DOHH2 (cell line): ENCODE results near the gene HTT-AS.

Experiments
- H3F3A ChIP-seq: fragments of 200-600 bp; sonication (generic), shearing (Covaris generic); 2 replicates; pipeline ENCODE4 v1.6.0; 2016; ENCODE audit warnings: antibody characterized with exemption, mild to moderate bottlenecking; ENCODE audit not compliant: control insufficient read depth, insufficient read depth
- H3K27ac ChIP-seq: fragments of 200-600 bp; sonication (generic); 2 replicates; pipeline ENCODE4 v1.5.1; 2014; ENCODE audit warnings: low read depth, mild to moderate bottlenecking, low read length, moderate library complexity
- H3K27me3 ChIP-seq: fragments of 200-600 bp; sonication (generic); 2 replicates; pipeline ENCODE4 v1.6.1; 2014; ENCODE audit warnings: mild to moderate bottlenecking, low read length, mixed read lengths; ENCODE audit not compliant: control insufficient read depth
- H3K36me3 ChIP-seq: fragments of 200-600 bp; sonication (generic); 2 replicates; pipeline ENCODE4 v1.6.1; 2014; ENCODE audit warnings: mild to moderate bottlenecking, low read length, moderate library complexity, mixed read lengths; ENCODE audit not compliant: control insufficient read depth
- H3K4me1 ChIP-seq: fragments of 200-600 bp; sonication (generic); 2 replicates; pipeline ENCODE4 v1.6.1; 2014; ENCODE audit warnings: mild to moderate bottlenecking, low read length, mixed read lengths; ENCODE audit not compliant: control insufficient read depth
- H3K4me2 ChIP-seq: fragments of 200-600 bp; sonication (generic); 2 replicates; pipeline ENCODE4 v1.6.0; 2014; ENCODE audit warnings: mild to moderate bottlenecking, low read length, moderate library complexity
- H3K4me3 ChIP-seq: fragments of 200-600 bp; sonication (generic); 2 replicates; pipeline ENCODE4 v1.5.1; 2014; ENCODE audit warnings: mild to moderate bottlenecking, low read length, mixed read lengths
- H3K79me2 ChIP-seq: fragments of 200-600 bp; sonication (generic); 2 replicates; pipeline ENCODE4 v1.6.1; 2014; ENCODE audit warnings: mild to moderate bottlenecking, low read length, mixed read lengths; ENCODE audit not compliant: control insufficient read depth
- H3K9me2 ChIP-seq: fragments of 200-600 bp; sonication (generic); replicated peaks from 2 replicates; pipeline ENCODE4 v1.6.1; 2014; ENCODE audit warnings: mild to moderate bottlenecking, low read length, mixed read lengths; ENCODE audit not compliant: control insufficient read depth
- H3K9me3 ChIP-seq: fragments of 200-600 bp; sonication (generic); 2 replicates; pipeline ENCODE4 v1.6.1; 2014; ENCODE audit warnings: antibody characterized with exemption, low read length, mixed read lengths; ENCODE audit not compliant: control insufficient read depth, insufficient read depth
- H4K20me1 ChIP-seq: fragments of 200-600 bp; sonication (generic); 2 replicates; pipeline ENCODE4 v1.6.0; 2014; ENCODE audit warnings: low read depth, mild to moderate bottlenecking, antibody characterized with exemption, low read length, moderate library complexity; ENCODE audit not compliant: control insufficient read depth, insufficient read depth
- CTCF ChIP-seq: fragments of 200-600 bp; sonication (generic); IDR thresholded peaks from one replicate; pipeline ENCODE4 v1.5.1; 2014; ENCODE audit warnings: antibody characterized with exemption, mild to moderate bottlenecking, low read depth, low read length; ENCODE audit not compliant: poor library complexity, severe bottlenecking
- EZH2phosphoT487 ChIP-seq: fragments of 200-600 bp; sonication (generic); IDR thresholded peaks from 2 replicates; pipeline ENCODE4 v1.6.1; 2017; ENCODE audit warnings: borderline replicate concordance, mild to moderate bottlenecking, antibody characterized with exemption, low read length, moderate library complexity, mixed read lengths

The HTT-AS gene

GRCh38 chr4:3043282-3044020, 30.9 kb downstream of the HTT-AS start:
- Histone ChIP-seq H3K27me3 (peaks cover 32% of the 10 kb centered on the region), H3K36me3 (no peaks in the 10 kb centered on the region), H3K4me2 (no peak overlapping the region), H3F3A (peaks cover 10% of the 10 kb centered on the region; the same call in 1 of the 2 replicates), H3K27ac (no peak overlapping the region), H3K4me3 (no peak overlapping the region), H3K9me3 (no peaks in the 10 kb centered on the region), H3K9me2 (no peaks in the 10 kb centered on the region), H3K79me2 (no peaks in the 10 kb centered on the region), H4K20me1 (no peaks in the 10 kb centered on the region), H3K4me1 (peaks cover 51% of the 10 kb centered on the region)
- TF ChIP-seq CTCF: no peak
- TF ChIP-seq EZH2phosphoT487: no peak

- no peaks in the 10 kb centered on the region for H3K9me3 ChIP-seq
- H3K4me1 ChIP-seq: peaks cover 46% of the 10 kb centered on the region
These were observed 32.1 kb downstream of the HTT-AS start for GRCh38 chr4:3042226-3042625.

GRCh38 chr4:3041192-3042142, 32.9 kb downstream of the HTT-AS start:
- Histone ChIP-seq H3F3A (peaks cover 6% of the 10 kb centered on the region; the same call in 1 of the 2 replicates), H3K9me2 (no peaks in the 10 kb centered on the region), H3K79me2 (no peaks in the 10 kb centered on the region), H3K4me2 (peak overlapping the region; percentile 62), H4K20me1 (no peaks in the 10 kb centered on the region), H3K4me1 (peaks cover 41% of the 10 kb centered on the region), H3K9me3 (no peaks in the 10 kb centered on the region), H3K27ac (no peak overlapping the region), H3K4me3 (peak overlapping the region; percentile 52), H3K27me3 (peaks cover 51% of the 10 kb centered on the region), H3K36me3 (no peaks in the 10 kb centered on the region)
- no peak for TF ChIP-seq CTCF
- no peak for TF ChIP-seq EZH2phosphoT487

More at GRCh38 chr4:3042226-3042625, 32.1 kb downstream of the HTT-AS start:
- Histone ChIP-seq H3K36me3 (no peaks in the 10 kb centered on the region), H3K27me3 (peaks cover 43% of the 10 kb centered on the region), H3K9me2 (no peaks in the 10 kb centered on the region), H3F3A (peaks cover 6% of the 10 kb centered on the region; the same call in 1 of the 2 replicates), H3K4me3 (0 out of 2 replicates have a peak overlapping the region, but pooled peaks have one; percentile 52), H4K20me1 (no peaks in the 10 kb centered on the region), H3K27ac (no peak overlapping the region), H3K4me2 (peak overlapping the region; percentile 62), H3K79me2 (no peaks in the 10 kb centered on the region)
- TF ChIP-seq EZH2phosphoT487 (no peak), CTCF (no peak)
